Spinal cord (tissue), 10 donors: ENCODE results near the gene ATXN3L. TPM values are rescaled to one million over a fixed set of nuclear protein-coding genes. Genes with fewer than 3 reads are reported as not detected.

Source experiments
- DNase-seq, 6 donors: peaks; one replicate each; pipeline versions ENCODE4 v3.0.0 to v3.0.0-alpha.2; 2013 to 2015; ENCODE audit warnings: low spot score in 6 of 6, low read depth in 4 of 6
- H3K27ac ChIP-seq: one replicate; pipeline ENCODE4 v1.5.1; 2013; ENCODE audit warnings: low read depth, low read length, control low read depth
- H3K27me3 ChIP-seq: one replicate; pipeline ENCODE4 v1.6.1; 2013; ENCODE audit warnings: low read length; ENCODE audit not compliant: control insufficient read depth, insufficient read depth
- H3K36me3 ChIP-seq: one replicate; pipeline ENCODE4 v1.6.1; 2013; ENCODE audit warnings: low read length; ENCODE audit not compliant: control insufficient read depth, insufficient read depth
- H3K4me1 ChIP-seq: one replicate; pipeline ENCODE4 v1.6.1; 2013; ENCODE audit warnings: low read length; ENCODE audit not compliant: control insufficient read depth, insufficient read depth
- H3K4me3 ChIP-seq: one replicate; pipeline ENCODE4 v1.5.1; 2013; ENCODE audit warnings: low read depth, low read length, control low read depth
- H3K9me3 ChIP-seq: one replicate; pipeline ENCODE4 v1.6.1; 2013; ENCODE audit warnings: low read length; ENCODE audit not compliant: control insufficient read depth, insufficient read depth
- WGBS: methylation state at CpG from one replicate; pipeline ENCODE4 v1.1.5; 2013; ENCODE audit warnings: missing lambda C conversion rate; ENCODE audit not compliant: insufficient coverage; 5-methylcytosine and 5-hydroxymethylcytosine counted together
- long read RNA-seq, 4 donors: transcript quantifications; one replicate each; lab custom pipeline, GENCODE V29; 2026
- polyA plus RNA-seq, 2 donors: library from polyadenylated mRNA; unstranded; fragments of 120-200 nt; gene quantifications; one replicate each; pipeline ENCODE4 v1.2.1, GENCODE V29; 2013; ENCODE audit not compliant: insufficient read length in 2 of 2
- total RNA-seq, 2 donors: library from RNA; depleted of rRNA in 1 of 2; stranded (reverse); fragments of 120-200 nt in 1 of 2; fragments of >200 nt in 1 of 2; gene quantifications; one replicate each; pipeline versions ENCODE4 v1.2.3 to v1.2.4, GENCODE V29; 2013 to 2014
- donor health status: healthy.

ATXN3L gene
- total RNA-seq, result not detected
- polyA plus RNA-seq, result not detected
- long read RNA-seq, donor 1, result 0 reads
- long read RNA-seq, donor 2, result 0 reads
- long read RNA-seq, donor 3, result 0 reads
- long read RNA-seq, donor 4, result 0 reads

- 100% methylated on average over 1 of the region's 2 CpGs for WGBS
These were observed at the start of gene ATXN3L for GRCh38 chrX:13319953-13320352. Gene ATXN3L (minus strand): TSS chrX:13320053. CDS start chrX:13319934, 119 bp downstream.

GRCh38 chrX:13369256-13370030 is 49.6 kb upstream of the ATXN3L start:
- peak in 2 of 6 donors; percentile 63 to 74 for DNase-seq
- peaks cover 29% of the 10 kb centered on the region for H3K27me3 ChIP-seq
- 20% methylated on average over 1 of the region's 3 CpGs for WGBS

More at GRCh38 chrX:13319953-13320352, at the start of gene ATXN3L:
- no peaks in the 10 kb centered on the region for H3K9me3 ChIP-seq
- H3K4me3 ChIP-seq, result no peak within 1 kb of the TSS
- no peak within 1 kb of the TSS for H3K27ac ChIP-seq
- H3K4me1 ChIP-seq, result no peaks in the 10 kb centered on the region
- no peaks in the 10 kb centered on the region for H3K36me3 ChIP-seq
- no peak for DNase-seq
- no peaks in the 10 kb centered on the region for H3K27me3 ChIP-seq

GRCh38 chrX:13367950-13368349 is 48.1 kb upstream of the ATXN3L start:
- no peak overlapping the region for H3K27ac ChIP-seq
- no peaks in the 10 kb centered on the region for H3K36me3 ChIP-seq
- no peaks in the 10 kb centered on the region for H3K4me1 ChIP-seq
- WGBS, result 54% methylated on average over 5 of the region's 7 CpGs
- no peaks in the 10 kb centered on the region for H3K9me3 ChIP-seq
- no peak overlapping the region for H3K4me3 ChIP-seq
- peaks cover 20% of the 10 kb centered on the region for H3K27me3 ChIP-seq
- DNase-seq, result no peak

More at GRCh38 chrX:13369256-13370030, 49.6 kb upstream of the ATXN3L start:
- Histone ChIP-seq H3K9me3 (no peaks in the 10 kb centered on the region), H3K27ac (no peak overlapping the region), H3K4me1 (no peaks in the 10 kb centered on the region), H3K36me3 (no peaks in the 10 kb centered on the region), H3K4me3 (no peak overlapping the region)

- 100% methylated on average over 2 of the region's 4 CpGs for WGBS
- Histone ChIP-seq H3K9me3 (no peaks in the 10 kb centered on the region), H3K4me1 (no peaks in the 10 kb centered on the region), H3K4me3 (no peak overlapping the region), H3K27me3 (peaks cover 22% of the 10 kb centered on the region), H3K27ac (no peak overlapping the region), H3K36me3 (no peaks in the 10 kb centered on the region)
- DNase-seq, result no peak
These were observed 46.8 kb upstream of the ATXN3L start for GRCh38 chrX:13366698-13367097.

- no peaks in the 10 kb centered on the region for H3K36me3 ChIP-seq
- DNase-seq, result no peak
- H3K27me3 ChIP-seq, result peaks cover 18% of the 10 kb centered on the region
- H3K27ac ChIP-seq, result no peak overlapping the region
- 81% methylated on average over 5 of the region's 5 CpGs for WGBS
- no peaks in the 10 kb centered on the region for H3K4me1 ChIP-seq
- H3K4me3 ChIP-seq, result no peak overlapping the region
- H3K9me3 ChIP-seq, result no peaks in the 10 kb centered on the region
These were observed 45.3 kb upstream of the ATXN3L start for GRCh38 chrX:13365161-13365560.

GRCh38 chrX:13364230-13364857 is 44.5 kb upstream of the ATXN3L start:
- peaks cover 17% of the 10 kb centered on the region for H3K27me3 ChIP-seq
- H3K27ac ChIP-seq, result no peak overlapping the region
- no peak overlapping the region for H3K4me3 ChIP-seq
- no peaks in the 10 kb centered on the region for H3K4me1 ChIP-seq
- H3K36me3 ChIP-seq, result no peaks in the 10 kb centered on the region
- WGBS, result 20% methylated on average over 3 of the region's 4 CpGs
- no peaks in the 10 kb centered on the region for H3K9me3 ChIP-seq
- peak in 3 of 6 donors; percentile 9 to 70 (median 65) for DNase-seq

GRCh38 chrX:13360146-13360545 is 40.3 kb upstream of the ATXN3L start:
- 27% methylated on average over 1 of the region's 1 CpG for WGBS
- Histone ChIP-seq H3K9me3 (no peaks in the 10 kb centered on the region), H3K27ac (no peak overlapping the region), H3K27me3 (peaks cover 5% of the 10 kb centered on the region), H3K4me3 (no peak overlapping the region), H3K4me1 (no peaks in the 10 kb centered on the region), H3K36me3 (no peaks in the 10 kb centered on the region)
- DNase-seq, result no peak

GRCh38 chrX:13357925-13358324 is 38.1 kb upstream of the ATXN3L start:
- DNase-seq, result peak in 1 of 6 donors; percentile 19
- H3K36me3 ChIP-seq, result no peaks in the 10 kb centered on the region
- peaks cover 9% of the 10 kb centered on the region for H3K27me3 ChIP-seq
- no peak overlapping the region for H3K4me3 ChIP-seq
- WGBS, result 67% methylated on average over 1 of the region's 1 CpG
- no peaks in the 10 kb centered on the region for H3K4me1 ChIP-seq
- H3K27ac ChIP-seq, result no peak overlapping the region
- no peaks in the 10 kb centered on the region for H3K9me3 ChIP-seq

GRCh38 chrX:13346646-13347045 is 26.8 kb upstream of the ATXN3L start:
- no peaks in the 10 kb centered on the region for H3K4me1 ChIP-seq
- DNase-seq, result no peak
- H3K27me3 ChIP-seq, result peaks cover 7% of the 10 kb centered on the region
- no peak overlapping the region for H3K4me3 ChIP-seq
- no peaks in the 10 kb centered on the region for H3K36me3 ChIP-seq
- 71% methylated on average over 2 of the region's 2 CpGs for WGBS
- H3K9me3 ChIP-seq, result peaks cover 1% of the 10 kb centered on the region
- H3K27ac ChIP-seq, result no peak overlapping the region
